Stimulated activated CD4-positive, alpha-beta T cell treated with anti-CD3 and anti-CD28 coated beads, Interleukin-1b, Interleukin-23, amount 100 ng/mL, for 48 hours (primary cell): ENCODE results near the gene BTNL3.

ENCODE experiments used
- DNase-seq: peaks from one replicate; pipeline ENCODE4 v3.0.0-alpha.2; 2020

Gene BTNL3

GRCh38 chr5:181050016-181050415 lies 61.4 kb downstream of the BTNL3 start:
- DNase-seq = no peak

GRCh38 chr5:181051841-181052671 lies 63.4 kb downstream of the BTNL3 start:
- no peak for DNase-seq

GRCh38 chr5:181052672-181053487 lies 64.2 kb downstream of the BTNL3 start:
- DNase-seq = no peak

- DNase-seq = no peak
Observed at GRCh38 chr5:181053488-181054121, 65.0 kb downstream of the BTNL3 start.

GRCh38 chr5:181054138-181054537 lies 65.5 kb downstream of the BTNL3 start:
- no peak for DNase-seq

- DNase-seq = no peak
Observed at GRCh38 chr5:181054871-181055459, 66.3 kb downstream of the BTNL3 start.
